Measurements from ENCODE around the gene ANKRD33.

The ANKRD33 gene

GRCh38 chr12:51887476-51888315 lies at the start of gene ANKRD33:
Gene ANKRD33 (plus strand): TSS chr12:51888103. CDS start chr12:51888187, 84 bp downstream.
- TF ChIP-seq OSR1 (CRISPR knock-in tag; IDR thresholded peaks at IDR 0.05) = no peak
- TF ChIP-seq RARB (CRISPR knock-in tag; IDR thresholded peaks at IDR 0.05) = no peak
- TF ChIP-seq ZNF70 (CRISPR knock-in tag; IDR thresholded peaks at IDR 0.05) = no peak
- TF ChIP-seq ZNF8 (CRISPR knock-in tag; IDR thresholded peaks at IDR 0.05) = no peak
- no peak for TF ChIP-seq ZFP30 (CRISPR knock-in tag; IDR thresholded peaks at IDR 0.05)
- no peak for TF ChIP-seq BACH2 (CRISPR knock-in tag; IDR thresholded peaks at IDR 0.05; ENCODE audit: borderline replicate concordance)
- no peak for TF ChIP-seq GLIS3 (CRISPR knock-in tag; IDR thresholded peaks at IDR 0.05)
- no peak for TF ChIP-seq ZNF565 (CRISPR knock-in tag; conservative IDR thresholded peaks at IDR 0.05; ENCODE audit: low read depth)
- TF ChIP-seq POU6F1 (CRISPR knock-in tag; IDR thresholded peaks at IDR 0.05; ENCODE audit: borderline replicate concordance, low read depth) = no peak
- TF ChIP-seq ESRRG (CRISPR knock-in tag; IDR thresholded peaks at IDR 0.05) = no peak
- TF ChIP-seq CSRNP3 (CRISPR knock-in tag; IDR thresholded peaks at IDR 0.05) = no peak
- TF ChIP-seq, protein P1, sequence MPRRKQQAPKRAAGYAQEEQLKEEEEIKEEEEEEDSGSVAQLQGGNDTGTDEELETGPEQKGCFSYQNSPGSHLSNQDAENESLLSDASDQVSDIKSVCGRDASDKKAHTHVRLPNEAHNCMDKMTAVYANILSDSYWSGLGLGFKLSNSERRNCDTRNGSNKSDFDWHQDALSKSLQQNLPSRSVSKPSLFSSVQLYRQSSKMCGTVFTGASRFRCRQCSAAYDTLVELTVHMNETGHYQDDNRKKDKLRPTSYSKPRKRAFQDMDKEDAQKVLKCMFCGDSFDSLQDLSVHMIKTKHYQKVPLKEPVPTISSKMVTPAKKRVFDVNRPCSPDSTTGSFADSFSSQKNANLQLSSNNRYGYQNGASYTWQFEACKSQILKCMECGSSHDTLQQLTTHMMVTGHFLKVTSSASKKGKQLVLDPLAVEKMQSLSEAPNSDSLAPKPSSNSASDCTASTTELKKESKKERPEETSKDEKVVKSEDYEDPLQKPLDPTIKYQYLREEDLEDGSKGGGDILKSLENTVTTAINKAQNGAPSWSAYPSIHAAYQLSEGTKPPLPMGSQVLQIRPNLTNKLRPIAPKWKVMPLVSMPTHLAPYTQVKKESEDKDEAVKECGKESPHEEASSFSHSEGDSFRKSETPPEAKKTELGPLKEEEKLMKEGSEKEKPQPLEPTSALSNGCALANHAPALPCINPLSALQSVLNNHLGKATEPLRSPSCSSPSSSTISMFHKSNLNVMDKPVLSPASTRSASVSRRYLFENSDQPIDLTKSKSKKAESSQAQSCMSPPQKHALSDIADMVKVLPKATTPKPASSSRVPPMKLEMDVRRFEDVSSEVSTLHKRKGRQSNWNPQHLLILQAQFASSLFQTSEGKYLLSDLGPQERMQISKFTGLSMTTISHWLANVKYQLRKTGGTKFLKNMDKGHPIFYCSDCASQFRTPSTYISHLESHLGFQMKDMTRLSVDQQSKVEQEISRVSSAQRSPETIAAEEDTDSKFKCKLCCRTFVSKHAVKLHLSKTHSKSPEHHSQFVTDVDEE (CRISPR knock-in tag; IDR thresholded peaks at IDR 0.05) = no peak
- no peak for TF ChIP-seq ISL1 (CRISPR knock-in tag; IDR thresholded peaks at IDR 0.05)
- no peak for TF ChIP-seq ARNTL (CRISPR knock-in tag; IDR thresholded peaks at IDR 0.05; ENCODE audit: borderline replicate concordance, low read depth)
- TF ChIP-seq ZFP3 (CRISPR knock-in tag; IDR thresholded peaks at IDR 0.05) = no peak
- no peak for ATAC-seq

GRCh38 chr12:51838762-51839161 lies 49.1 kb upstream of the ANKRD33 start:
- no peak for TF ChIP-seq RARB (CRISPR knock-in tag; IDR thresholded peaks at IDR 0.05)
- no peak for TF ChIP-seq ZFP3 (CRISPR knock-in tag; IDR thresholded peaks at IDR 0.05)
- no peak for TF ChIP-seq TOX (CRISPR knock-in tag; IDR thresholded peaks at IDR 0.05; ENCODE audit: borderline replicate concordance)
- no peak for TF ChIP-seq ZNF565 (CRISPR knock-in tag; conservative IDR thresholded peaks at IDR 0.05; ENCODE audit: low read depth)
- no peak for TF ChIP-seq PATZ1 (CRISPR knock-in tag; IDR thresholded peaks at IDR 0.05; ENCODE audit: borderline replicate concordance)
- TF ChIP-seq ZNF70 (CRISPR knock-in tag; IDR thresholded peaks at IDR 0.05) = no peak
- TF ChIP-seq GLIS3 (CRISPR knock-in tag; IDR thresholded peaks at IDR 0.05) = no peak
- TF ChIP-seq SNAI2 (CRISPR knock-in tag; IDR thresholded peaks at IDR 0.05) = no peak
- no peak for TF ChIP-seq ZC3H10 (CRISPR knock-in tag; IDR thresholded peaks at IDR 0.05)
- TF ChIP-seq POU6F1 (CRISPR knock-in tag; IDR thresholded peaks at IDR 0.05; ENCODE audit: borderline replicate concordance, low read depth) = no peak
- no peak for TF ChIP-seq BACH2 (CRISPR knock-in tag; IDR thresholded peaks at IDR 0.05; ENCODE audit: borderline replicate concordance)
- TF ChIP-seq OSR1 (CRISPR knock-in tag; IDR thresholded peaks at IDR 0.05) = no peak
- no peak for TF ChIP-seq ZNF8 (CRISPR knock-in tag; IDR thresholded peaks at IDR 0.05)
- TF ChIP-seq, protein P1 (CRISPR knock-in tag; IDR thresholded peaks at IDR 0.05) = no peak
- no peak; the same call in 2 of the 3 replicates for ATAC-seq
